SIG-M5 (cell line): ENCODE measurements around the gene ATP5PO.
"Not testable (repeated sequence)": the region's sequence is repeated elsewhere in the genome, so short reads cannot be mapped to it uniquely, and the experiment has no call there.

ENCODE experiments used
- DNase-seq: peaks from one replicate; lab custom pipeline; 2025; lab: John Stamatoyannopoulos, UW

The ATP5PO gene

GRCh38 chr21:33940164-33940880 is 24.7 kb upstream of the ATP5PO start:
- DNase-seq = no peak

DNA sequence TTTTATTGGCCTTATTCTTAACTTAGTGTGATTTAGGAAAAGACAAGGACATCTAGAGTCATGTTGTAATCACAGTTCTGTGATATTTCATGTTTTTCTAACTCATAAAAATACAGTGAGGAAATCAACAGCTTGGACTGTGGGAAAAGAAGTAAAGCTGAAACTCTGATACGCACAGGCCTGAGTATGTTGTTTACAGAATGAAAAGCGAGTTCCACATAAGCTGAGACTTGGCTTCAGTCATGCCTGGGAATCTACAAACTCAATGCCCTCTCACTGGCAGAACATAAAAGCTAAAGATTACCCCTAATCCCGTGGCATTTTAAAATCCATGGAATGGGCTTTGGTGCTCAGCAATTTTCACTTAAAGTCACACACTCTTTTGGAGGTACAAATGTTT is 23.6 kb upstream of the ATP5PO start:
- DNase-seq = no peak

- DNase-seq = no peak
These were observed 22.8 kb upstream of the ATP5PO start for GRCh38 chr21:33938381-33938780.

GRCh38 chr21:33937931-33938339 is 22.3 kb upstream of the ATP5PO start:
- no peak for DNase-seq

DNA sequence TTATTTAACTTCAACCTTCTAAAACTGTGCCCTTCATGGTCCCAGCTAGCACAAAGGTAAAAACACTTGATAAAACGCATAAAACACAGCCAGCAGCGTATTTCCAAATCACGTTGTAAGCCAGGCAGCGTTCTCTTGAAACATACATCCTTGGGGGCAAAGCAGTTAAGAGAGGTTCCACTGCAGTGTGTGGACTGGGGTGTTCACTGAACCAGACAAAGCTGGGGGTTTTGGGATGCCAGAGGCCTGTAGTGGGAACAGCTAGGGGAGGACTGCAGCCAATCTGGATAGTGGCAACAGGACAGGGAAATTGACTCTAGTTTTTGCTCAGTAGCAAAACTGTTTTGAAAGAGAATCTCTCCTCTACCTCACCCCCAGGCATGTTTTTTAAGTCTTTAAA is 21.5 kb upstream of the ATP5PO start:
- no peak for DNase-seq

DNA sequence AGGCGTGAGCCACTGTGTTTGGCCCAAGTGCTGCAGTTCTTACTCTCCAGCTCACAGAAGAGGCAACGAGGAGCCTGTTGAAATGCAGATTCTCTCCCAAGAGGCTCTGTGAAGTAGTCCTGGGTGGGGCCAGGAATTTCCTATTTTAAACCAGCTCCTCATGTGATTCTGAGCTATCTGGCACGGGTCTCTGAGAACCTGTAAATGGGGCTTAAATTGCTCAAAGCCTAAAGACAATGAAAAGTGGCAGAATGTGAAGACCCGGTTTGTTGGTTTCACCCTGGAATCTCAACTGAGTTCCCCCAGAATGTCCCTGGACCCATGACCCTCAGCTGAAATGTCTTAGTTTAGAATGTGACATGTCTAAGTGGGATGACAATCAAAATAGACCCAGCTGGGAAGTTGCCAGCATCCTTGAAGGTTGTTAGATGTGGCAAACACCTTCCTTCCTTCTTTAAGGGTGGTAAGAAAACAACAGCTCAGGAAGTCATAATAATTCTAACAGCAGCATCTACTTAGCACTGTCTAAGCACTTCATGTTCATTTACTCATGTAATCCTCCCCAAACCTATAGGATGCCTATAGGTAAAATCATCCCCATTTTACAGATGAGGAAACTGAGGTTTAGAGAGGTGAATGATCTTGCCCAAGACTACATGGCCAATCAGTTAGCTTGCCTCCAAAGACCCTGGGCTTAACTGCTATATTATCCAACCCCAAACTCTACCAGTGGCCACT is 20.9 kb upstream of the ATP5PO start:
- DNase-seq = no peak

GRCh38 chr21:33932731-33933130 is 17.1 kb upstream of the ATP5PO start:
- no peak for DNase-seq

DNA sequence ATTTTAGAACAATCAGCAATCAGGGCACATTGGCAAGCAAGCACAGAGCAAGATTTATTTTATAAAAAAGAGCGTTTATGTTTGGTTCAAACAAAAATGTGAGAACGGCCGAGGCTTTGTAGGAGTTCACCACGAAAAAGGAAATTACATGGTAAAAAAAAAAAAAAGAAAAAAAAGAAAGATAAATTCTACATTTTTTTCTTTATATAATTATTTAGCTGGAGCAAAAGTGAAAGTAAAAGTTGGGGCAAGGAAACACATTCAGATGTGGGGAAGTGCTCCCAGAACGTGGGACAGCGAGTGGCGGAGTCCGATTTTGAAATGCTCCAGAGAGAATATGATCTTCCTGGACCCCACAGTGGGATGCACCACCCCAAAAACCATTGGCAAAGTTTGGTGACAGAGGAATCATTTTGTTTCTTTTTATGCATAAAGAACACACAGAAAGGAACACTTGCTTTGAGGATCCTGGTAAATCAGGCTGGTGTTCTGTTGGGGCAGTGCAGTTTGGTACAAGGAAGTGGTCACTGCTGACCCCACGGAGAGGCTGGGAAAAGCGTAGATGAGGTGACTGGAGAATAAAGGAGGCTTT is 16.3 kb upstream of the ATP5PO start:
- DNase-seq = no peak

DNA sequence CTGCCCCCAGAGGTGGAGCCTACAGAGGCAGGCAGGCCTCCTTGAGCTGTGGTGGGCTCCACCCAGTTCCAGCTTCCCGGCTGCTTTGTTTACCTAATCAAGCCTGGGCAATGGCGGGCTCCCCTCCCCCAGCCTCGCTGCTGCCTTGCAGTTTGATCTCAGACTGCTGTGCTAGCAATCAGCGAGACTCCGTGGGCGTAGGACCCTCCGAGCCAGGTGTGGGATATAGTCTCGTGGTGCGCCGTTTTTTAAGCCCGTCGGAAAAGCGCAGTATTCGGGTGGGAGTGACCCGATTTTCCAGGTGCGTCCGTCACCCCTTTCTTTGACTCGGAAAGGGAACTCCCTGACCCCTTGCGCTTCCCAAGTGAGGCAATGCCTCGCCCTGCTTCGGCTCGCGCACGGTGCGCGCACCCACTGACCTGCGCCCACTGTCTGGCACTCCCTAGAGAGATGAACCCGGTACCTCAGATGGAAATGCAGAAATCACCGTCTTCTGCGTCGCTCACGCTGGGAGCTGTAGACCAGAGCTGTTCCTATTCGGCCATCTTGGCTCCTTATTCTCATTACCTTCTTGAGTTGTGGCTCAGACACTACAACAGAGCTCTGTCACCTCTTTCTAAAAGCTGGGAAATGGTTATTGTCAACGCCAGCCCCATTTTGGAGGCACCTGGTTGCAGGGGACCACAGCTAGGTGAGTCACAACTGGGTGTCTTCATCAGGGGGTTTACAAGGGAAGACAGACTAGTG is 15.6 kb upstream of the ATP5PO start:
- DNase-seq = not testable (repeated sequence)

DNA sequence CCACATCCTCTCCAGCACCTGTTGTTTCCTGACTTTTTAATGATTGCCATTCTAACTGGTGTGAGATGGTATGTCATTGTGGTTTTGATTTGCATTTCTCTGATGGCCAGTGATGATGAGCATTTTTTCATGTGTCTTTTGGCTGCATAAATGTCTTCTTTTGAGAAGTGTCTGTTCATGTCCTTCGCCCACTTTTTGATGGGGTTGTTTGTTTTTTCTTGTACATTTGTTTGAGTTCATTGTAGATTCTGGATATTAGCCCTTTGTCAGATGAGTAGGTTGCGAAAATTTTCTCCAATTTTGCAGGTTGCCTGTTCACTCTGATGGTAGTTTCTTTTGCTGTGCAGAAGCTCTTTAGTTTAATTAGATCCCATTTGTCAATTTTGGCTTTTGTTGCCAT is 10.6 kb upstream of the ATP5PO start:
- not testable (repeated sequence) for DNase-seq

GRCh38 chr21:33924766-33925100 is 9.1 kb upstream of the ATP5PO start:
- no peak for DNase-seq

DNA sequence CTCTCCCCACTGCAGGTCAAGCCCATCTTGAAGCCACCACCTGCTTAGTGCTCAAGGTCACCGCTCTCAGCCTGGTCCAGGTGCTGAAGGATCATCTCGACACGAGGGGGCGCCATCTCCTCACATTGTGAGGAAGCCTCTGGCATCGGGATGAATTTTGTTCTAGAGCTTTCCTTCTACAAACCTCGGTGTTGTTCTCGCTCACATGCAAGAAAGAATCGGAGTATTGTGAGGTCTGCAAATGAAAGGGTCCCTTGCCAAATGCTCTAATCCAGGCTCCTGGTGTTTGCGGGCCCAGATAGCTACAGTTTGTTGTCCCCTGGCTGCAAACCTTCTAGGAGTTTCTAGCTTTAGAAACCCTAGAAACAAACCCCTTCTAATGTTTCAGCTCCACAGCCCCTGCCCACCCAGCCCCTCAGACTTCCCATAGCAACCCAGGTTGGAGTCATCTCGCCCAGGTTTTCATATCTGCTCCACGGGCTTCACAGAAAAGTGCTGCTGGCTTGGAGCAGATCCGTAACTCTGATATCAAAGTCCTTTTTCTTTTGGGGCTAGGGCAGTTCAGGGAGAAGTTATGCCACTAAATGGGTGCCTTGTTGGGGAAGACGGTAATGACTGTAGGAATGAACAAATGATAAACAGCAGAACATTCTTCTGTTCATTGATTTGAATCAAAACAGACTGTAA is 8.6 kb upstream of the ATP5PO start:
- DNase-seq = no peak

- DNase-seq = no peak
These were observed 1.8 kb upstream of the ATP5PO start for GRCh38 chr21:33917421-33917820.

GRCh38 chr21:33916200-33916567 is 580 bp upstream of the ATP5PO start:
- DNase-seq = no peak

DNA sequence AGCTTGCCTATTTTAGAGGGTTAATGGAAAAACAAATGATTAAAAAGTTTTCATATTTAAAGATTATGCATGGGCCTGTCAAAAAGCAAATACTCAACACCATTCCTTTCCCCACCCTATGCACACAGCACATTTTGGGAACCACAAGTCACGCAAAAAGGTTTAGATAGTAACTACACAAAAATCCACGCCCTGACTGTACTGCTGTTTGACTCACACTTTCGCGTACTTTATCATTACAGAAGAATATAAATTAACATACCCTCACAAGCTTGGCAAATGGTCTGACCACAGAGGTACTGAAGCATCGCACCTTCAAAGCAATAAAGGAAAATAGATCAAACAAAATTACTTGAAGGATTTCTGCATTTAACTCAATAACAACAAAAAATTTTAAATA is 1.4 kb downstream of the ATP5PO start:
- DNase-seq = no peak

GRCh38 chr21:33909756-33910155 is 5.8 kb downstream of the ATP5PO start:
- DNase-seq = no peak

GRCh38 chr21:33908760-33909159 is 6.8 kb downstream of the ATP5PO start:
- DNase-seq = no peak

DNA sequence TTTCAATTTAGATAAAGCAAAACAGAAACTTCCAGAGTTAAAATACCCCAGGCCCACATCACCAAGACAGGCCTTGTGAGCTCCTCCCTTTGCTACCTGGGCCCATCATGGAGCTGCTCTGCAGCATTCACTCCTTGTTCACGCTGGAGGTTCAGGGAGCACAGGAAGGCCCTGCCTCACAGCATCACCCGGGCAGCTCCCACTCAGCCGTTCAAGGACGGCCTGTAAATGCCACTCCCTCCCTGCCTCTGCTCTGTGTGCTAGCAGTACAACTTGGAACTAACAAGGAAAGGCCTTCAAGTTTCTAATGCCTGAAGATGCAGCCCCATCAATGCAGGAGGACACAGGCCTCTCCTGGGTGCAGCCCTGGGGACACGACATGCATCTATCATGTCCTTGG is 11.6 kb downstream of the ATP5PO start:
- no peak for DNase-seq

- DNase-seq = no peak
These were observed 13.3 kb downstream of the ATP5PO start for GRCh38 chr21:33902349-33902748.

GRCh38 chr21:33901412-33902288 is 14.0 kb downstream of the ATP5PO start:
- DNase-seq = no peak

DNA sequence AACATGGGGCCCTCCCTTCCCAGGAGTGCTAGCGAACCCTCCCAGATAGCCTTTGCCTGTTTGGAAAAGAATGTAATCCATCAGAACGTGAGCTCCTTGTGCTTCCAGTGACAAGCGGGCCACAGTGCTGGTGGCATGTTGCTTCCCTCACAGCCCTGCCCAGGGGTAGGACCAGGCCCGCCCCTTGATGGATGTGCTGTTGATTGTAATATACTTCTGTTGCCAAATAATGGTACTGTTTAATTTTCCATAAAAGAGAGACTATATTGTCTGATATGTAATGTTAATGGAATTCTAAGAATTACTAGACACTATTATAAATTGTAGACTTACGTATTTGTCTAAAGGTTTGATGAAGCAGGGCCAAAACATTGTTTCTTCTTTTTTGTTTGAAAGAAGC is 16.4 kb downstream of the ATP5PO start:
- no peak for DNase-seq
